ENCODE data around the gene GALNT18. TPM values are rescaled to one million over a fixed set of nuclear protein-coding genes. Genes with fewer than 3 reads are reported as not detected.

Gene GALNT18
- polyA plus RNA-seq, 1 donor (not counting 4 experiments of a cell fraction or from before 2014, with no cell fraction given) = 27.2 TPM

GRCh38 chr11:11297578-11297977 lies 324.2 kb downstream of the GALNT18 start:
- H3K9ac ChIP-seq (ENCODE audit: control insufficient read depth, extremely low read depth, insufficient read depth, low read length) = no peak overlapping the region
- H2AFZ ChIP-seq (ENCODE audit: control insufficient read depth, low read length) = no peak overlapping the region
- H3K79me2 ChIP-seq (ENCODE audit: control insufficient read depth, insufficient read depth, low read length) = no peaks in the 10 kb centered on the region
- FAIRE-seq = no peak
- peaks cover 1% of the 10 kb centered on the region for H4K20me1 ChIP-seq (ENCODE audit: control insufficient read depth, extremely low read depth, insufficient read depth, low read length)
- no peaks in the 10 kb centered on the region for H3K27me3 ChIP-seq (ENCODE audit: control insufficient read depth, extremely low read depth, insufficient read depth, low read length)
- no peaks in the 10 kb centered on the region for H3K4me1 ChIP-seq (ENCODE audit: control insufficient read depth, extremely low read depth, insufficient read depth, low read length)
- no peak for DNase-seq (ENCODE audit: low read depth, low spot score)
- H3K27ac ChIP-seq (ENCODE audit: control insufficient read depth, insufficient read depth, low read length) = no peak overlapping the region
- H3K4me2 ChIP-seq (ENCODE audit: control insufficient read depth, extremely low read depth, insufficient read depth, low read depth, low read length) = no peak overlapping the region
- dilution Hi-C loops (cut with MboI; ENCODE audit: extremely low pct_ligation_motif_present, low sequenced_read_pairs) = no loop called here
- TF ChIP-seq EZH2 (IDR thresholded peaks at IDR 0.05; ENCODE audit: low read length) = no peak
- TF ChIP-seq CTCF (optimal IDR thresholded peaks at IDR 0.05 in 1 of 3, IDR thresholded peaks at IDR 0.05 in 1 of 3, conservative IDR thresholded peaks at IDR 0.05 in 1 of 3; ENCODE audit: extremely low read depth in 1 of 3, insufficient read depth in 2 of 3, low read length in 3 of 3) = no peak
- H3K4me3 ChIP-seq (ENCODE audit: control insufficient read depth in 2 of 3, extremely low read depth in 1 of 3, insufficient read depth in 2 of 3, low read depth in 1 of 3, low read length in 3 of 3) = no peak overlapping the region
- H3K9me3 ChIP-seq (ENCODE audit: control insufficient read depth, low read depth, low read length) = no peaks in the 10 kb centered on the region
- no peaks in the 10 kb centered on the region for H3K9me1 ChIP-seq (ENCODE audit: control insufficient read depth, extremely low read depth, insufficient read depth, low read length)
- H3K36me3 ChIP-seq (ENCODE audit: control insufficient read depth in 2 of 2, extremely low read depth in 1 of 2, insufficient read depth in 2 of 2, low read length in 2 of 2) = no peaks in the 10 kb centered on the region

GRCh38 chr11:11296434-11296833 lies 325.4 kb downstream of the GALNT18 start:
- H4K20me1 ChIP-seq (ENCODE audit: control insufficient read depth, extremely low read depth, insufficient read depth, low read length) = no peaks in the 10 kb centered on the region
- DNase-seq (ENCODE audit: low read depth, low spot score) = no peak
- dilution Hi-C loops (cut with MboI; ENCODE audit: extremely low pct_ligation_motif_present, low sequenced_read_pairs) = no loop called here
- H3K36me3 ChIP-seq (ENCODE audit: control insufficient read depth in 2 of 2, extremely low read depth in 1 of 2, insufficient read depth in 2 of 2, low read length in 2 of 2) = no peaks in the 10 kb centered on the region
- no peak overlapping the region for H3K4me2 ChIP-seq (ENCODE audit: control insufficient read depth, extremely low read depth, insufficient read depth, low read depth, low read length)
- no peak for FAIRE-seq
- no peak overlapping the region for H3K9ac ChIP-seq (ENCODE audit: control insufficient read depth, extremely low read depth, insufficient read depth, low read length)
- no peaks in the 10 kb centered on the region for H3K9me3 ChIP-seq (ENCODE audit: control insufficient read depth, low read depth, low read length)
- H3K27ac ChIP-seq (ENCODE audit: control insufficient read depth, insufficient read depth, low read length) = no peak overlapping the region
- H3K4me3 ChIP-seq (ENCODE audit: control insufficient read depth in 2 of 3, extremely low read depth in 1 of 3, insufficient read depth in 2 of 3, low read depth in 1 of 3, low read length in 3 of 3) = no peak overlapping the region
- TF ChIP-seq EZH2 (IDR thresholded peaks at IDR 0.05; ENCODE audit: low read length) = no peak
- no peak for TF ChIP-seq CTCF (optimal IDR thresholded peaks at IDR 0.05 in 1 of 3, IDR thresholded peaks at IDR 0.05 in 1 of 3, conservative IDR thresholded peaks at IDR 0.05 in 1 of 3; ENCODE audit: extremely low read depth in 1 of 3, insufficient read depth in 2 of 3, low read length in 3 of 3)
- no peaks in the 10 kb centered on the region for H3K9me1 ChIP-seq (ENCODE audit: control insufficient read depth, extremely low read depth, insufficient read depth, low read length)
- H3K4me1 ChIP-seq (ENCODE audit: control insufficient read depth, extremely low read depth, insufficient read depth, low read length) = no peaks in the 10 kb centered on the region
- no peaks in the 10 kb centered on the region for H3K79me2 ChIP-seq (ENCODE audit: control insufficient read depth, insufficient read depth, low read length)
- H2AFZ ChIP-seq (ENCODE audit: control insufficient read depth, low read length) = no peak overlapping the region
- no peaks in the 10 kb centered on the region for H3K27me3 ChIP-seq (ENCODE audit: control insufficient read depth, extremely low read depth, insufficient read depth, low read length)

Data from keratinocyte (primary cell).